ENCODE measurements around the gene ISCU. TPM values are rescaled to one million over a fixed set of nuclear protein-coding genes. Genes with fewer than 3 reads are reported as not detected.

Gene ISCU
- 10 to 100 TPM; 93.7 to 97.5 TPM for total RNA-seq

GRCh38 chr12:108562348-108563135, at the start of gene ISCU:
Gene ISCU (plus strand): TSS chr12:108562596. CDS start chr12:108562623, 27 bp downstream.
- no peak for TF ChIP-seq CTCF (IDR thresholded peaks at IDR 0.05)
- intact Hi-C loops (cut with DNase I) = loop anchor here (2.0 to 10.0 kb wide), 3 partner anchors 56 to 392 kb away; no protein-coding TSS in a partner anchor
- Histone ChIP-seq H3K4me3 (peak within 1 kb of the TSS; percentile 86), H3K27ac (peak within 1 kb of the TSS; percentile 89), H3K36me3 (peaks cover 4% of the 10 kb centered on the region), H3K27me3 (no peaks in the 10 kb centered on the region), H3K4me1 (peaks cover 14% of the 10 kb centered on the region), H3K9me3 (no peaks in the 10 kb centered on the region), H3K9ac (ENCODE audit: low read depth in 2 of 2, low read length in 2 of 2) (peak within 1 kb of the TSS; percentile 79 to 100)
- peak; percentile 99 for DNase-seq

- no peaks in the 10 kb centered on the region for H3K36me3 ChIP-seq
- no peak for TF ChIP-seq CTCF (IDR thresholded peaks at IDR 0.05)
- no peak for DNase-seq
- H3K4me1 ChIP-seq = no peaks in the 10 kb centered on the region
- no peaks in the 10 kb centered on the region for H3K27me3 ChIP-seq
- H3K9ac ChIP-seq (ENCODE audit: low read depth in 2 of 2, low read length in 2 of 2) = peak overlapping the region in 1 of 2 donors; percentile 81
- intact Hi-C loops (cut with DNase I) = loop anchor here (5.0 kb wide), 1 partner anchor 597 kb away; no protein-coding TSS in a partner anchor
- peak overlapping the region; percentile 90 for H3K4me3 ChIP-seq
- H3K9me3 ChIP-seq = no peaks in the 10 kb centered on the region
- no peak overlapping the region for H3K27ac ChIP-seq
Observed at GRCh38 chr12:108514468-108514972, 47.9 kb upstream of the ISCU start.

GRCh38 chr12:108514973-108515814, 47.2 kb upstream of the ISCU start, which contains the start of gene FICD:
Gene FICD (plus strand): TSS chr12:108515277. CDS start chr12:108516973, 1,696 bp downstream.
- Histone ChIP-seq H3K9me3 (no peaks in the 10 kb centered on the region), H3K4me3 (peak within 1 kb of the TSS; percentile 90), H3K27ac (peak within 1 kb of the TSS; percentile 18), H3K27me3 (no peaks in the 10 kb centered on the region), H3K9ac (ENCODE audit: low read depth in 2 of 2, low read length in 2 of 2) (peak within 1 kb of the TSS; percentile 81 to 87), H3K36me3 (peaks cover 6% of the 10 kb centered on the region), H3K4me1 (no peaks in the 10 kb centered on the region)
- DNase-seq = peak; percentile 100
- no peak for TF ChIP-seq CTCF (IDR thresholded peaks at IDR 0.05)
- intact Hi-C loops (cut with DNase I) = loop anchor here (5.0 kb wide), 1 partner anchor 598 kb away; no protein-coding TSS in a partner anchor

GRCh38 chr12:108515916-108516315, 46.5 kb upstream of the ISCU start:
- DNase-seq = no peak
- H3K36me3 ChIP-seq = peaks cover 9% of the 10 kb centered on the region
- H3K9me3 ChIP-seq = no peaks in the 10 kb centered on the region
- H3K4me3 ChIP-seq = peak overlapping the region; percentile 90
- H3K9ac ChIP-seq (ENCODE audit: low read depth in 2 of 2, low read length in 2 of 2) = peak overlapping the region; percentile 81 to 87
- no peak overlapping the region for H3K27ac ChIP-seq
- no peak for TF ChIP-seq CTCF (IDR thresholded peaks at IDR 0.05)
- no peaks in the 10 kb centered on the region for H3K27me3 ChIP-seq
- intact Hi-C loops (cut with DNase I) = no loop called here
- H3K4me1 ChIP-seq = no peaks in the 10 kb centered on the region
